NB4 (cell line): ENCODE measurements around the gene SLC39A11.
"Not testable (repeated sequence)": the region's sequence is repeated elsewhere in the genome, so short reads cannot be mapped to it uniquely, and the experiment has no call there.

Source experiments
- DNase-seq: peaks from one replicate; pipeline ENCODE4 v3.0.0; 2010; ENCODE audit warnings: low read depth
- H3K4me3 ChIP-seq: one replicate; pipeline ENCODE4 v1.5.1; 2011; ENCODE audit warnings: mild to moderate bottlenecking, low read depth, low read length, moderate library complexity
- CTCF ChIP-seq: IDR thresholded peaks from one replicate; pipeline ENCODE4 v1.5.1; 2012; ENCODE audit warnings: low read depth, low read length
- MYC ChIP-seq: IDR thresholded peaks from 2 replicates; pipeline ENCODE4 v1.6.1; 2011; ENCODE audit warnings: low read depth, low read length
- POLR2A ChIP-seq: IDR thresholded peaks from 2 replicates; pipeline ENCODE4 v1.6.1; 2011; ENCODE audit warnings: mild to moderate bottlenecking; ENCODE audit not compliant: insufficient read length; ENCODE audit errors: extremely low read depth
- TF ChIP-seq, protein P1 (sequence below): IDR thresholded peaks from 2 replicates; pipeline ENCODE4 v1.6.1; 2011; ENCODE audit warnings: low read depth, low read length

SLC39A11 gene

DNA sequence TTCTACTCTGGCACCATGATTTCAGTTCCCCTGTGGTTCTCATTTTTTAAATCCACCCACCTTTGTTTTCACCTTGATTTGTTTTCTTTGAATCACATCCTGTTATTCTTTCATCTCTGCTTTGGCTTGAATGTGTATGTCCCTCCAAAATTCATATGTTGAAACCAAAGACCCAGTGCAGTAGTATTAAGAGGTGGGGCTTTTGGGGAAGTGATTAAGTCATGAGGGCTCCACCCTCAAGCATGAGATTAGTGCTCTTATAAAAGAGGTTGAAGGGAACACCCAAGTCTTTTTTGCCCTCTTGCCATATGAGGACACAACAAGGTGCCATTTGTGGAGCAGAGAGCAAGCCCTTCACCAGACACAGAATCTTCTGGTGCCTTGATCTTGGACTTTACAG, 382.3 kb downstream of the SLC39A11 start:
- TF ChIP-seq POLR2A: no peak
- TF ChIP-seq MYC: no peak
- TF ChIP-seq, protein P1, sequence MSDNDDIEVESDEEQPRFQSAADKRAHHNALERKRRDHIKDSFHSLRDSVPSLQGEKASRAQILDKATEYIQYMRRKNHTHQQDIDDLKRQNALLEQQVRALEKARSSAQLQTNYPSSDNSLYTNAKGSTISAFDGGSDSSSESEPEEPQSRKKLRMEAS: no peak
- TF ChIP-seq CTCF: no peak

DNA sequence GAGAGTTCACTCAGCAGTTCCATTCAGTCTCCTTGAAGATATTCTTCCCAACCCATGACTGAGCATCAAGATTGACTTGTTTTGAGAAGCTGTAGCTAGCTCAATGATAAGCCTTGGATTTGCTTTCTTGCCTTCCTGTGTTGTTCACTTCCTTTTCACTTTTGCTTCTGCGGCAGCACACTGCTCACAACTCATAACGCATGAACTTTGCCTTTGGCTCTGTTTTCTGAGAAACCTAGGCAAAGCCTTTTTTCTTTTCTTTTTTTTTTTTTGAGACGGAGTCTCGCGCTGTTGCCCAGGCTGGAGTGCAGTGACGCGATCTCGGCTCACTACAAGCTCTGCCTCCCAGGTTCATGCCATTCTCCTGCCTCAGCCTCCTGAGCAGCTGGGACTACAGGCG, 383.8 kb downstream of the SLC39A11 start:
- DNase-seq, H3K4me3 ChIP-seq: not testable (repeated sequence)

More for the DNA sequence above, 382.3 kb downstream of the SLC39A11 start:
- DNase-seq: no peak
- no peak overlapping the region for H3K4me3 ChIP-seq

GRCh38 chr17:72707881-72708280, 384.6 kb downstream of the SLC39A11 start:
- no peak for DNase-seq
- H3K4me3 ChIP-seq: no peak overlapping the region
- TF ChIP-seq MYC (no peak), POLR2A (no peak), CTCF (no peak)
- TF ChIP-seq, protein P1: no peak

GRCh38 chr17:72706396-72706981, 386.0 kb downstream of the SLC39A11 start:
- no peak for TF ChIP-seq MYC
- TF ChIP-seq, protein P1: no peak
- TF ChIP-seq CTCF: no peak
- DNase-seq: no peak
- no peak overlapping the region for H3K4me3 ChIP-seq

- TF ChIP-seq, protein P1: no peak
- TF ChIP-seq MYC (no peak), POLR2A (no peak), CTCF (no peak)
- H3K4me3 ChIP-seq: no peak overlapping the region
- no peak for DNase-seq
Measured at GRCh38 chr17:72705905-72706395, 386.5 kb downstream of the SLC39A11 start.

- no peak overlapping the region for H3K4me3 ChIP-seq
- no peak for DNase-seq
- no peak for TF ChIP-seq POLR2A
- TF ChIP-seq, protein P1: no peak
- TF ChIP-seq CTCF: no peak
- TF ChIP-seq MYC: no peak
Measured at GRCh38 chr17:72702998-72703397, 389.5 kb downstream of the SLC39A11 start.
